Smooth muscle cell of the brain vasculature (primary cell): ENCODE results near the gene CST6.

ENCODE experiments used
- DNase-seq: peaks from one replicate; pipeline ENCODE4 v3.0.0-alpha.2; 2012; ENCODE audit warnings: low read depth, low spot score

Gene CST6

DNA sequence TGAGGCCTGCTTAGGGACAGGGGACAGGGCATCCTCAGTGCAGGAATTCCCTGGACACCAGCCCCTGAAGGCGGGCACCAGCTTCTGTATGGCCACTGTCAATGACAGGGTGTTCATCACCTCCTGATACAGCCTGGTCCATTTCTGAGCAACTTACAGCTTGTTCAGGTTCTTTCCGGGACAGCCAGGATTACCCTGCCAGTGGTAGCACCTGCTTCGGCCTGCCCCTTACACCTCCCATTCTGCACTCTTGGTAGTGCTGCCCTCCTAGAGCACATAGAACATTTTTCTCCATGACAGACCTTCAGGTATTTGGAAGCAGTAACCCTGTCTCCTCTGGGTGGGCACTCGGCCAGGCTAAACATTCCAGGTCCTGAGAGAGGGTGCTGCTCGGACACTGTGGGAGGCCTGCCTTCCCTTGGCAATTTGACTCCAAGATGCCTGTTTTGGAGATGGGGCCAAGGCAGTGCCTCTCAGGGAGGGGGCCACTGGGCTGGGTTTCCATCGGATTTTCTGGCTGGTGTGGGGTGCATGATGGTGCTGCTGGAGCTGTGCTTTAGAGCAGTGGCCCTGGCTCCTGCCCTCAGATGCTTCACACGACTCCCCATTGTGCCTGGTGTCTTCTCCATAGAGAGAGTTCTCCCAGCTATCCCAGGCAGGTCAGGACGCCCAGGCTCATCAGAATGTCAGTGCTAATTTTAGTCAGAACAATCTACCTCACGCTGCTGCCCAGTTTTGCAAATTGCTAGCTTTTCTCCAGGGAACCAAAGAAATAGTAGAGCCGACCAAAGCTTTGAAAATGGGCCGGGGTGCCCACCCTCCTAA lies 35.9 kb downstream of the CST6 start:
- DNase-seq: no peak

DNA sequence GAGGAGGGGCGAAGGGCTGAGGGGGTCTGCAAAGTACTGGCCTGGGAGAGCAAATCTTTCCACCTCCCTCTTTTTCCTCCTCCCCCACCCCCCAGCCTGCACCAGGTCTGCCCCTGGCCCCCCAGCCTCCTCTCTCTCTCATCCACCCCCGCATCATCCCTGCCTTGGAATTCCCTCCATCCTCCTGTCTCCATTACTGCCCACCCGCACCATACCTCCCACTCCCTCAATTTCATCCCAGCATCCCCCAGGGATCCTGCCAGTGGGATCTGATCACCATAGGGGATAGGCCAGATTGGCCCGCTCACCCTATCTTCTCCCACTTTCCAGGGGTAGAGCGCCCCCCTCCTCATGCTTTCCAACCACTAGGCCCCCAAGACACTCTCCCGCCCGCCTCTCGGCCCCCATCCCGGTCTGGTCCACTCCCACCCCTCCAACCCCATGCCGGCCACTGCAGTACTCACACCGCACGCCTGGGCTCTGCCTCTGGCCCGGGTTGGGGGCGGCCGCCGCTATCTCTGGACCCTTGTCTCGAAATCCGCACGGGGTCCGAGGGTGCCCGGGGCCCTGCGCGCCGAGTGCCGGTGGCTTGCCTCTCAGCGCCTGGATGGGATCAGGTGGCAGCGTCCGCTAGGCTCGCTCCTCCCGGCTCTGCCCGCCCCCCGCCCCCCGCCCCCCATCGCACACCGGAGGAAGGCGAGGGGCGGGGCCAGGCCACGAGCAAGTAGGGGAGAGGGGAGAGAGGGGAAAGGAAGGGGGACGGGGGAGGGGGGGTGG lies 36.9 kb downstream of the CST6 start, which contains the start of gene GAL3ST3:
Gene GAL3ST3, minus strand, starts transcription at position 615 of the 777 bp plus-strand sequence. CDS start 3,746 bp downstream, outside the sequence.
- no peak for DNase-seq

DNA sequence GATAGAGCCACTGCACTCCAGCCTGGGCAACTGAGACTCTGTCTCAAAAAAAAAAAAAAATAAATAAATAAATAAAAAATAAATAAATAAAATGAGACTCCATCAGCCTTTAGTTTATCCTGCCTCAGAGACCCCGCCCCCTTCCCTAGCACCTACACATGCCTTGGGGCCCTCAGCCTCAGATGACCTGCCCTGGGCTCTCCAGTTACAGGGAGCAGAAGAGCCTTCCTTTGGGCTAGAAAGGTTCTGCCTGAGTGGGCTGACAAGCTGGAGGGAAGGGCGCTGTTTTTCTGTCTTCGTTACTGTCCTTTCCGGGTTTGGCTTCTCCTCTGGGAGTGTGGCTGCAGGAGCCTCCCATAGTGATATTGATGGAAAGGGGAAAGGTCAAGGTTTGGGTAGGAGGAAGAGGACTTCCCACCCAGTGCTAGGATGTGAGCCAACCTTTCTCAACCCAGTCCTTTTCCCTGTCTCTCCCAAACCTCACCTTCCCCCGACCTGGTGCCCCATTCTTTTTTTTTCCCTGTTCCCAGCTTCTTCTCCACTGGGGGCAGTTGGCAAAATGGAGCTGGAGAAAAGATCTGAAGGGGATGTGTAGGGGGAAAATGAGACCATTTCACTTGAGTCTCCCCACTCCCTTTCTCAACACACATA lies 38.9 kb downstream of the CST6 start:
- DNase-seq: no peak

DNA sequence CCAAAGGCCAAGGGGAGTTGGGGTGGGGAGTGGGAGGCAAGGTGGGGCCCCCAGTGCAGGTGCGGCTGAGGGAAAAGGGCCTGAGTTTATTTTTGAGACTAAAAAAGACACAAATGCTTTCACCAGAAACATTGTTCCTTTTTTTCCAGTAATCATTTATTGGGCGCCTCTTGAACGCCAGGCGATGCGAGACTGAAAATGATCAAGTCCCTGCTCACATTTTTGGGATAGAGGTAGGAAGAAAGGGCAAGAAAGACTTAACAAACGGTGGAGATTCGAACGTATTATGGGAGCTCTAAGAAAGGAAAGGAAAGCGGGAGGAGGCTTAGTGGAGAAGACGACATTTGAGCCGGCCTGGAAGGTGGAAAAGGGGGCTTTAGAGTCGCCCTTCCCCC lies 39.6 kb downstream of the CST6 start:
- DNase-seq: no peak

DNA sequence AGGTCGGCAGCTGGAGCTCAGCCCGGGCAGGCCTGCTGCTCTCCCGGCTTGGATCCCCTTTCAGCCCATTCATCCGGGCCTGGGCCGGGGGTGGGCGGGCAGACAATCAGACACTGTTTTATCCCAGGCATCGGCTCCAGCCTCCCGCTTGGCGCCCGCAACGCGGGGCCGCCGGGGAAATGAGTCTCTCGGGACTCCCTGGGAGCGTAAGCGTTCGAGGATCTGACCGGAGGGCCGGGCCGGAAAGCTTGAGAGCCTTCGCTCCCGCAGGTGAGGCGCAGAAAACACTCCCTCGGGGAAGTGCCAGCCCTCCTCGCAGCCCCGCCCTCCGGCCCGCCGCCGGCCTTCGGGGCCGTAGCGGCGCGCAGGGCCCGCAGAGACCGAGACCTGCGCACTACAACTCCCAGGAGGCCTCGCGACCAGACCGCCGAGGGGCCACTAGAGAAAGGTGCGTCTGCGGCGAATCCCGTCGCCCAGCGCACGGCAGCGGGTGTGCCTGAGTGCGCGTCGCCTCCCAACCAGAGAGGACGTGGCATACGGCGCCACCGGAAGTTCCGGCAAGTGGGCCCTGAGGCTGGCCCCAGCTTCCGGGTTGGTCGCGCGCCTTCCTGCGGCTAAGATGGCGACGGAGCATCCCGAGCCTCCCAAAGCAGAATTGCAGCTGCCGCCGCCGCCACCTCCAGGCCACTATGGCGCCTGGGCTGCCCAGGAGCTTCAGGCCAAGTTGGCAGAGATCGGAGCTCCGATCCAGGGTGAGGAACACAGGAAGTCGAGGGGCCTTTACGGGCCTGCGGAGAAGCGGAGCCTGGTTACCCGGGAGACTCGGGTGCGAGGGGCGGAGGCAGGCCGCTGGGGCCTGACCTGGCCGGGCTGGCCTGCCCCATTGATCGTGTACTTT lies 40.2 kb downstream of the CST6 start, which contains the start of gene SF3B2:
Gene SF3B2, plus strand, starts transcription at position 599 of the 898 bp plus-strand sequence. Its CDS starts 21 bp downstream, at position 620.
- DNase-seq: peak; percentile 96

DNA sequence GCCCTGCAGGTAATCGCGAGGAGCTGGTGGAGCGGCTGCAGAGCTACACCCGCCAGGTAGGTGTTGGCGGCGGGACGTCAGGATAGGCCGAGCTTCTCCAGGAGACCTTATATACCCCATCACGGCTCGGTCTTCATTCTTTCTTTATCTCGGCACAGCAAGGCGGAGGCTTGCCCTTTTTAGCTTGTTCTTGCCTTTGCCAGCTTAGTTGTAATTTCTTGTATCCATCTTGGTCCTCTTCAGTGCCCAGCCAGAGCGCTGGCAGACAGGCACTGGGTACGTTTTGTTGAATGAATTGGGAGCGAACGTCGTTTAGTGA lies 40.8 kb downstream of the CST6 start:
- no peak for DNase-seq

DNA sequence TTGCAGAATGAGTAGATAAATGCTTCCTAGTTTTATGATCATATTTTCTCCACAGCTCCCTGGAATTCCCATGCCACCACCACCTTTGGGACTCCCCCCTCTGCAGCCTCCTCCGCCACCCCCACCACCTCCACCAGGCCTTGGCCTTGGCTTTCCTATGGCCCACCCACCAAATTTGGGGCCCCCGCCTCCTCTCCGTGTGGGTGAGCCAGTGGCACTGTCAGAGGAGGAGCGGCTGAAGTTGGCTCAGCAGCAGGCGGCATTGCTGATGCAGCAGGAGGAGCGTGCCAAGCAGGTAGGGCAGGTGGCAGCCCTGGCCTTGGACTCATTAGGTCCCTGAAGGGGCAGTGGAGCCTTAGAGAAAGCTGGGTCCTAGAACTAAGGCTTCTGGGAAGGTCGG lies 43.2 kb downstream of the CST6 start:
- no peak for DNase-seq

DNA sequence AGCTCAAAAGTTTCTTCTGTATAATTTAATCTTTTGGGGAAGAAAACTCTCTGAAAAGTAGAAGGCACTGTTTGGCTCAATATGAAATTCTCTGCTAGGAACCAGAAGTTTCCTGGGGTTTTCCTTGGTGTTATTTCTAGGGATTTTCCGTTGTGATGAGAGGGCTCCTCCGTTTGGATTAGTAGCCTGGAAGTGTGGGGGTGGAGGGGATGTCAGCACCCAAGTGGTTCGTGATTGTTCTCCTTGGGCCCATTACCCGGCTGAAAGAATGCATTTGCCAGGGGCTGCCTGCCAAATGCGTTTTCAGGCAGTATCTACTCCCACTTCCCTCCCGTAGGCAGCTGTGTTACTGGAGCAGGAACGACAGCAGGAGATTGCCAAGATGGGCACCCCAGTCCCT lies 44.7 kb downstream of the CST6 start:
- DNase-seq: no peak

DNA sequence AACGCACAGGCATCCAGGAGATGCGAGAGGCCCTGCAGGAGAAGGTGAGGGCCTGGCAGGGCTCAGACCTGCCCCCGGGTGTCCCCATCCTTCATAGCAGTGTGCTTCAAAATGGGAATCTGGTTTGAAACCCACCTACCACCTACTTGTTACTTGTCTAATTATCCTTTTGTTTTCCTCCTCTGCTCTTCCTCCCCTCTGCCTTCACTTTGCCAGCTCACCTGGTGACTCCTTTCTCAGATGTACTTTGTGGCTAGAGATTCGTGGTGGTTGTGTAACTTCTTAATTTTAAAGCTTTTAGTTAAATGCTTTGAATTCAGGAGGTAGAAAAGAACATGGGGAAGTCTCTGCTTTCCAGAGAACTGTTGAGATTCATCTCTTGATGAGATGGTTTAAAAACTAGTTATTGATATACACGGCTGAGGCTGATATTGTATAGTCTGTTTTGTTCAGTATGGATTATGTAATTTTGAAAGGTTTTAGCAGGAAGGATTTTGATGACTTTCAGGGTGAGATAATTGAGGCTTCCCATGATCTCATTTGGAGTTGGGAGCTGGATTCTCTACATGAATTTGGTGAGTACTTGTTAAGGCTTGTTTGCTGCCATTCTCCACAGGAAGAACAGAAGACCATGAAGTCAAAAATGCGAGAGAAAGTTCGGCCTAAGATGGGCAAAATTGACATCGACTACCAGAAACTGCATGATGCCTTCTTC lies 48.3 kb downstream of the CST6 start:
- no peak for DNase-seq

DNA sequence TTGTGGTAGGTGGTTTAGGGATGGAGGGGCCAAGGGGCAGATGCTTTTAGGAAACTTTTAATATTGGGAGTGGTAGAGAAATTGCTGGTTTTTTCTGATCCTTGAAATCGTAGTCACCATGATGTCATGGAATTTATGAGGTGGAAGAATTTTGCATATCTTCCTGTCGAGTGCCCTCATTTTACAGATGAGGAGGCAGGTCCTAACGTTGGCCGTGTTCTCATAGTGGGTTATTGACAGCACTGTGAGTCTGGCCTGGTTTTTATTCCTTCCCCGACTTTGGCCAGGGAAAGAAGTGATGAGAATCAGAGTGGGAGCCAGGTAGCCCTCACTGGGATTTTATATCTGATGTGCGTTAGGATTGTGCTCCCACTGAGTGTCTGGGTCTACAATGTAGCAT lies 49.5 kb downstream of the CST6 start:
- DNase-seq: no peak

DNA sequence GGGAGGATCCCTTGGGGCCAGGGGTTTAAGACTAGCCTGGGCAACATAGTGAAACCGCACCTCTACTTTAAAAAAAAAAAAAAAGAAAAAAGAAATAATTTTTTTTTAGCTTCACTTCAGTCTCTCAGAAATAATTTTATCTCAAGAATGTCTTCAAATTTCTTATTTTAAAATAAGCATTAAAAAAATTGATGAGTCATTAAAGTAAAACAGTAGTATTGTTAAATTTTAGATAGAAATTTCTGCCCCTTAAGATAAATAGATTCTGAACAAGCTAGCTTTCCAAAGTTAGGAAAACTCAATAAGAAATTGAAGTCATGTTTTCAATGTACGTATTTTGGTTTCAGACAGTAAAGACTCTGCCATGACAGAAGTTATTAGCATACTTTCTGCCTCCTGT lies 50.6 kb downstream of the CST6 start:
- no peak for DNase-seq
